Measurements from ENCODE around the gene CPS1. TPM values are rescaled to one million over a fixed set of nuclear protein-coding genes. Genes with fewer than 3 reads are reported as not detected.

The CPS1 gene
- polyA plus RNA-seq, 1 donor, result 657 TPM

DNA sequence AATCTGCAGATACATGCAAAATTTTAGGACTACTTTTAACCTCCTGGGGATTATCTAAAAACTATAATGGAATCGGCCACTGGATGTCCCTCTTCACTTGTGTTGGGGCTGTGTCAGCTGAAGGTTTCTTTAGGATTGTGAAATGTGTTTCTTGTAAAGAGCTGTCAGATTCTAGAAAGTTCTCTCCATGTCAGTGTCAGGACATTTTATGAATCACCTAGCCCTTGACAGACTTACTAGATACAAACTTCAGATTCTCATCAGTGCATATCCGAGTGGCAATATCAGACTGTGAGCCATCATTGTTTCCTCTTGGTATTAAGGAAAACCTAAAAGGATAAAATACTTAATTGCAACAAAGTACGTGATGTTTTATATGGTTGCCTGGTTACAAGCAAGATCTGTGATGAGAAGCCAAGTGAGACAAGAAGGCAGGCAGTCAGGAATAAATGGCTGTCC is 107.3 kb downstream of the CPS1 start:
- no peaks in the 10 kb centered on the region for H3K9me3 ChIP-seq (ENCODE audit: control insufficient read depth, low read depth, low read length)
- DNase-seq, result no peak
- peaks cover 46% of the 10 kb centered on the region for H3K36me3 ChIP-seq (ENCODE audit: control insufficient read depth, insufficient read depth, low read length)
- no peak overlapping the region for H3K4me3 ChIP-seq (ENCODE audit: low read length)
- peaks cover 5% of the 10 kb centered on the region for H3K4me1 ChIP-seq (ENCODE audit: control insufficient read depth, insufficient read depth, low read length)
- no peak overlapping the region for H3K27ac ChIP-seq (ENCODE audit: low read length)
- 80% methylated on average over 1 of the region's 3 CpGs for WGBS (ENCODE audit: insufficient coverage, low lambda C conversion rate)
- no peaks in the 10 kb centered on the region for H3K27me3 ChIP-seq (ENCODE audit: control insufficient read depth, insufficient read depth, low read length)

DNA sequence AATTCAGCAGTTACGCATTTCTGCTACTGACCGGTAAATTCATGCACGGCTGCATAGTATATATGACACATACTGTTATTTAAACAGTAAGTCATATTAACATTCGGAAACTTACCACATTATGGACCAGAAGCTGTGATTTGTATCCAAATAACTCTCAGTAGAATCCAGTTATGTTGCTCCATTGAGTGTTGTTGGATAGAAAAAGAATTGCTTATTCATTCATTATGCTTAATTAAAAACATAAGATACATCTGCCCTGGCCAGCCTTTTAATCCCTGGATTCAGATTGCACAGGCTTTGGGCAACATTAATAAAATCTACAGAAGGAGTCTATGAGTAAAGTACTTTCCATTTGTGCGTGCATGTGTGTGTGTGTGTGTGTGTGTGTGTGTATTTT is 111.3 kb downstream of the CPS1 start:
- no peaks in the 10 kb centered on the region for H3K4me1 ChIP-seq (ENCODE audit: control insufficient read depth, insufficient read depth, low read length)
- no peak overlapping the region for H3K27ac ChIP-seq (ENCODE audit: low read length)
- H3K36me3 ChIP-seq (ENCODE audit: control insufficient read depth, insufficient read depth, low read length), result peaks cover 40% of the 10 kb centered on the region
- no CpG with 5 or more reads among the region's 5 CpGs for WGBS (ENCODE audit: insufficient coverage, low lambda C conversion rate)
- H3K9me3 ChIP-seq (ENCODE audit: control insufficient read depth, low read depth, low read length), result no peaks in the 10 kb centered on the region
- H3K27me3 ChIP-seq (ENCODE audit: control insufficient read depth, insufficient read depth, low read length), result no peaks in the 10 kb centered on the region
- no peak overlapping the region for H3K4me3 ChIP-seq (ENCODE audit: low read length)
- no peak for DNase-seq

DNA sequence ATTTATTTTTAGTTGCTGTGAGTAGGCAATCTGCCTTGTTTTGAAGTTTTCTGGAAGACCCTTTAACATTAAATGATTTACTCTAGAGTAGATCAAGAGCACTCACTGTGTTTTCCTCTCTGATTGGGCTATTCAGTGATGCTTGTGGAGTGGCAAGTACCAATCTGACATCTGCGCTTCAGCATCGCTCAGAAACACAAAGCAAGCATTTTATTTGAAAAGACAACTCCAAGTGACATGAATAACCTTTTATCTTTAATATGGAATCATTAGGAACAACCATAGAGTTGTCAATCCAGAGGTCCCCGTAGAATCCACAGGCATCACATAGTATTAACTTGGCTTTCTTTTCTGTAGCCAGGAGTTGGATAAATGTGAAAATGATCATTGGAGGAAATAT is 114.7 kb downstream of the CPS1 start:
- Histone ChIP-seq H3K9me3 (ENCODE audit: control insufficient read depth, low read depth, low read length) (no peaks in the 10 kb centered on the region), H3K4me1 (ENCODE audit: control insufficient read depth, insufficient read depth, low read length) (no peaks in the 10 kb centered on the region), H3K36me3 (ENCODE audit: control insufficient read depth, insufficient read depth, low read length) (peaks cover 35% of the 10 kb centered on the region), H3K4me3 (ENCODE audit: low read length) (no peak overlapping the region), H3K27me3 (ENCODE audit: control insufficient read depth, insufficient read depth, low read length) (no peaks in the 10 kb centered on the region), H3K27ac (ENCODE audit: low read length) (no peak overlapping the region)
- no CpG with 5 or more reads among the region's 3 CpGs for WGBS (ENCODE audit: insufficient coverage, low lambda C conversion rate)
- no peak for DNase-seq

GRCh38 chr2:210673117-210673516 is 116.7 kb downstream of the CPS1 start:
- H3K36me3 ChIP-seq (ENCODE audit: control insufficient read depth, insufficient read depth, low read length), result peaks cover 45% of the 10 kb centered on the region
- no peak for DNase-seq
- H3K9me3 ChIP-seq (ENCODE audit: control insufficient read depth, low read depth, low read length), result no peaks in the 10 kb centered on the region
- H3K4me3 ChIP-seq (ENCODE audit: low read length), result no peak overlapping the region
- WGBS (ENCODE audit: insufficient coverage, low lambda C conversion rate), result no CpG with 5 or more reads among the region's 1 CpG
- no peaks in the 10 kb centered on the region for H3K27me3 ChIP-seq (ENCODE audit: control insufficient read depth, insufficient read depth, low read length)
- H3K4me1 ChIP-seq (ENCODE audit: control insufficient read depth, insufficient read depth, low read length), result no peaks in the 10 kb centered on the region
- no peak overlapping the region for H3K27ac ChIP-seq (ENCODE audit: low read length)

- H3K27me3 ChIP-seq (ENCODE audit: control insufficient read depth, insufficient read depth, low read length), result no peaks in the 10 kb centered on the region
- WGBS (ENCODE audit: insufficient coverage, low lambda C conversion rate), result 100% methylated on average over 1 of the region's 3 CpGs
- H3K36me3 ChIP-seq (ENCODE audit: control insufficient read depth, insufficient read depth, low read length), result peaks cover 46% of the 10 kb centered on the region
- no peak overlapping the region for H3K27ac ChIP-seq (ENCODE audit: low read length)
- H3K4me3 ChIP-seq (ENCODE audit: low read length), result no peak overlapping the region
- DNase-seq, result no peak
- no peaks in the 10 kb centered on the region for H3K4me1 ChIP-seq (ENCODE audit: control insufficient read depth, insufficient read depth, low read length)
- no peaks in the 10 kb centered on the region for H3K9me3 ChIP-seq (ENCODE audit: control insufficient read depth, low read depth, low read length)
These were observed 119.7 kb downstream of the CPS1 start for GRCh38 chr2:210676067-210676466.

DNA sequence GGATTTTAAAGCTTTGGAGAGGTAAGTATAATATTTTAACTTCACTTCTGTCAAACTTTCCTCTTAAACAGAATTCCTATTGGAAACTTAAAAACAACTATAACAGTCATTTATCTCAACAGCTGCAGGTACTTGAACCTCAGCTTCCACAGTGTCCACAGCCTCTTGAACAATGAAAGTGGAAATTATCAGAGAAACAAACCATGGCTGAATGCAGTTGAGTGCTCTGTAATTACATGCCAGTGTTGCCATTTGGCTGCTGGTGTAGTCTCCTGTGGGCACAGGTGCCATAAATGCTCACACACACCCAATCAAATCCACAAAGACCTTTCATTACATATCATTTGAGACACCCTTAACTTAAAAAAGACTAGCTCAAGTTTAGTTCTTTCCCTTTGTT is 125.1 kb downstream of the CPS1 start:
- Histone ChIP-seq H3K27ac (ENCODE audit: low read length) (no peak overlapping the region), H3K36me3 (ENCODE audit: control insufficient read depth, insufficient read depth, low read length) (peaks cover 33% of the 10 kb centered on the region), H3K27me3 (ENCODE audit: control insufficient read depth, insufficient read depth, low read length) (no peaks in the 10 kb centered on the region), H3K9me3 (ENCODE audit: control insufficient read depth, low read depth, low read length) (no peaks in the 10 kb centered on the region), H3K4me1 (ENCODE audit: control insufficient read depth, insufficient read depth, low read length) (no peaks in the 10 kb centered on the region), H3K4me3 (ENCODE audit: low read length) (no peak overlapping the region)
- no peak for DNase-seq

GRCh38 chr2:210686401-210686800 is 130.0 kb downstream of the CPS1 start:
- no peak overlapping the region for H3K4me3 ChIP-seq (ENCODE audit: low read length)
- no peak for DNase-seq
- peaks cover 6% of the 10 kb centered on the region for H3K36me3 ChIP-seq (ENCODE audit: control insufficient read depth, insufficient read depth, low read length)
- no peaks in the 10 kb centered on the region for H3K27me3 ChIP-seq (ENCODE audit: control insufficient read depth, insufficient read depth, low read length)
- H3K9me3 ChIP-seq (ENCODE audit: control insufficient read depth, low read depth, low read length), result no peaks in the 10 kb centered on the region
- no peaks in the 10 kb centered on the region for H3K4me1 ChIP-seq (ENCODE audit: control insufficient read depth, insufficient read depth, low read length)
- WGBS (ENCODE audit: insufficient coverage, low lambda C conversion rate), result 80% methylated on average over 1 of the region's 3 CpGs
- H3K27ac ChIP-seq (ENCODE audit: low read length), result no peak overlapping the region

DNA sequence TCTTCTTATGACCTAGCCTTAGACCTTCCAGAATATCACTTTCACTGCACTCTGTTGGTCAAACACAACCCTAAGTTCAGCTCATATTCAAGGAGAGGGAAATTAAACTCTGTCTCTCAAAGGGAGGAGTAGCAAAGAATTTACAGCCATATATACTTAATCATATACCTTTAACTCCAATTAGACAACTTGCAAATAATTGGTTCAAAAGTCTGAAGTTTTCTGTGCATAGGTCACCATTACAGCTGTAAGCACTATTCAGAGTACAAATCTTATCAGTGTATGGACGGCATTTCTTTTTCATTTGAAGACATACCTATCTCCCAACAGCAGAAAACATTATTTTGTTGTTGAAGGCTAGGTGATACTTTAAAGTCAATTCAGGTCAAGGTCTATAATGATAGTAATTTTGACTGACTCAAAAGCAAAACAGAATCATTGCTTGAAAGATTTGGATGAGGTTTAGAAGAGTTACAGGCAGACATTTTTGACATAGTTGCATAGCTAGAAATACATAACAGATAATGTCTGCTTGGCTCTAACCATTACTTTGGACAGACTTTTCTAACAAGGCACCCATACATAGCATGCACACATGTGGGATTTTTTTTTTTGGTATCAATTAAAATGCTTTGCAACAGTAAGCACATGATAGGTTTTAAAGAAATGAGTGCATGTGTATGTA is 131.5 kb downstream of the CPS1 start:
- H3K27me3 ChIP-seq (ENCODE audit: control insufficient read depth, insufficient read depth, low read length), result no peaks in the 10 kb centered on the region
- H3K4me1 ChIP-seq (ENCODE audit: control insufficient read depth, insufficient read depth, low read length), result no peaks in the 10 kb centered on the region
- peak; percentile 24 to 64 for DNase-seq
- H3K27ac ChIP-seq (ENCODE audit: low read length), result no peak overlapping the region
- 20% methylated on average over 1 of the region's 1 CpG for WGBS (ENCODE audit: insufficient coverage, low lambda C conversion rate)
- H3K36me3 ChIP-seq (ENCODE audit: control insufficient read depth, insufficient read depth, low read length), result no peaks in the 10 kb centered on the region
- no peak overlapping the region for H3K4me3 ChIP-seq (ENCODE audit: low read length)
- H3K9me3 ChIP-seq (ENCODE audit: control insufficient read depth, low read depth, low read length), result no peaks in the 10 kb centered on the region

- H3K27ac ChIP-seq (ENCODE audit: low read length), result no peak overlapping the region
- WGBS (ENCODE audit: insufficient coverage, low lambda C conversion rate), result no CpG with 5 or more reads among the region's 2 CpGs
- no peak overlapping the region for H3K4me3 ChIP-seq (ENCODE audit: low read length)
- no peaks in the 10 kb centered on the region for H3K9me3 ChIP-seq (ENCODE audit: control insufficient read depth, low read depth, low read length)
- H3K36me3 ChIP-seq (ENCODE audit: control insufficient read depth, insufficient read depth, low read length), result no peaks in the 10 kb centered on the region
- no peaks in the 10 kb centered on the region for H3K4me1 ChIP-seq (ENCODE audit: control insufficient read depth, insufficient read depth, low read length)
- no peak for DNase-seq
- no peaks in the 10 kb centered on the region for H3K27me3 ChIP-seq (ENCODE audit: control insufficient read depth, insufficient read depth, low read length)
These were observed 151.5 kb downstream of the CPS1 start for GRCh38 chr2:210707900-210708299.

DNA sequence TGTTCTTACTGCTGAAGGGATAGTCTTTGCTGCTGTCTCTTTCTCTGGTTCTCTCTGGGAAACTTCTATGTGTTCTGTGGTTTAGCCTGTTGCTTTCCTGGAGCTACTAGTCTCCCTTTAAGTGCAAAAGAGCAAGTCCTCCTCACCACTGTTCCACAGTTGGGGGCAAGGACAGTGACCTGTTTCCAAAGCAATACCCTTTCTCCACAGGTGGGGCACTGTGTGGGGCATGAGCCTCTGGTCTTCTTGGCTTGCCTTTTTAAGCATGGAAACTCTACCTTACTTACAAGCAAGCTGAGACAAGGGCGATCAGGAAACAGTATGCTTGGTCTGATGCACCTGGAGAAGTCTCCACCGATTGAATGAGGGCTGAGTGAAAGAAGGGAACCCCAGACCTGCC is 156.7 kb downstream of the CPS1 start:
- Histone ChIP-seq H3K27me3 (ENCODE audit: control insufficient read depth, insufficient read depth, low read length) (no peaks in the 10 kb centered on the region), H3K4me1 (ENCODE audit: control insufficient read depth, insufficient read depth, low read length) (no peaks in the 10 kb centered on the region), H3K4me3 (ENCODE audit: low read length) (no peak overlapping the region), H3K27ac (ENCODE audit: low read length) (no peak overlapping the region), H3K36me3 (ENCODE audit: control insufficient read depth, insufficient read depth, low read length) (no peaks in the 10 kb centered on the region), H3K9me3 (ENCODE audit: control insufficient read depth, low read depth, low read length) (no peaks in the 10 kb centered on the region)
- no peak for DNase-seq
- WGBS (ENCODE audit: insufficient coverage, low lambda C conversion rate), result no CpG with 5 or more reads among the region's 2 CpGs

- no peak for DNase-seq
- Histone ChIP-seq H3K27me3 (ENCODE audit: control insufficient read depth, insufficient read depth, low read length) (no peaks in the 10 kb centered on the region), H3K27ac (ENCODE audit: low read length) (no peak overlapping the region), H3K36me3 (ENCODE audit: control insufficient read depth, insufficient read depth, low read length) (no peaks in the 10 kb centered on the region), H3K4me1 (ENCODE audit: control insufficient read depth, insufficient read depth, low read length) (no peaks in the 10 kb centered on the region), H3K9me3 (ENCODE audit: control insufficient read depth, low read depth, low read length) (no peaks in the 10 kb centered on the region), H3K4me3 (ENCODE audit: low read length) (no peak overlapping the region)
- 60% methylated on average over 1 of the region's 5 CpGs for WGBS (ENCODE audit: insufficient coverage, low lambda C conversion rate)
These were observed 159.2 kb downstream of the CPS1 start for GRCh38 chr2:210715560-210716082.
